ENCODE data around the gene DEDD. TPM values are rescaled to one million over a fixed set of nuclear protein-coding genes. Genes with fewer than 3 reads are reported as not detected.
"Not testable (repeated sequence)": the region's sequence is repeated elsewhere in the genome, so short reads cannot be mapped to it uniquely, and the experiment has no call there.

DEDD gene
- total and polyA plus RNA-seq, 2 experiments from 2014 or later, result 28.1 to 35.5 TPM

DNA sequence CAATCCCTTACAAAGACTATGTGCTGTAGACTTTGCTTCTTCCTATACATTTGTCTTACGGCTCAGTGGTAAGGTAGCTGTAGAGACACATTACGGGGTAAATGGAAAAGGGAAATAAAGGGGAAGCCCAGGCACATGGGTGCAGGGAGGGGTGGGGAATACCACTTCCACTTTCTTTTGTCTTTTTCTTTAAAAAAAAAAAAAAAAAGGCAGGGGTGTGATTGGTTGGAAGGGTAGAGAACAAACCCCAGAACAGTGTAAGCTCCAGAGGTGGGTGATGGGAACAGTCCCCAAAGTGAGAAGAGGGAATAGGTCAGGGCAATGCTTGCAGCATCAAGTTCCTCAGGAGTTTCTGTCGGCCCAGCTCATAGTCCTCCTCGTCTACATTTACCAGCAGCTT, 10.6 kb downstream of the DEDD start:
- Histone ChIP-seq H3K9me3 (ENCODE audit: low read depth) (no peaks in the 10 kb centered on the region), H3K4me1 (ENCODE audit: low read depth) (peaks cover 14% of the 10 kb centered on the region), H3K4me3 (no peak overlapping the region), H3K36me3 (peaks cover 30% of the 10 kb centered on the region), H3K27ac (no peak overlapping the region), H3K27me3 (no peaks in the 10 kb centered on the region)
- DNase-seq (ENCODE audit: low read depth in 1 of 2, low spot score in 1 of 2), result no peak
- TF ChIP-seq, protein P1, sequence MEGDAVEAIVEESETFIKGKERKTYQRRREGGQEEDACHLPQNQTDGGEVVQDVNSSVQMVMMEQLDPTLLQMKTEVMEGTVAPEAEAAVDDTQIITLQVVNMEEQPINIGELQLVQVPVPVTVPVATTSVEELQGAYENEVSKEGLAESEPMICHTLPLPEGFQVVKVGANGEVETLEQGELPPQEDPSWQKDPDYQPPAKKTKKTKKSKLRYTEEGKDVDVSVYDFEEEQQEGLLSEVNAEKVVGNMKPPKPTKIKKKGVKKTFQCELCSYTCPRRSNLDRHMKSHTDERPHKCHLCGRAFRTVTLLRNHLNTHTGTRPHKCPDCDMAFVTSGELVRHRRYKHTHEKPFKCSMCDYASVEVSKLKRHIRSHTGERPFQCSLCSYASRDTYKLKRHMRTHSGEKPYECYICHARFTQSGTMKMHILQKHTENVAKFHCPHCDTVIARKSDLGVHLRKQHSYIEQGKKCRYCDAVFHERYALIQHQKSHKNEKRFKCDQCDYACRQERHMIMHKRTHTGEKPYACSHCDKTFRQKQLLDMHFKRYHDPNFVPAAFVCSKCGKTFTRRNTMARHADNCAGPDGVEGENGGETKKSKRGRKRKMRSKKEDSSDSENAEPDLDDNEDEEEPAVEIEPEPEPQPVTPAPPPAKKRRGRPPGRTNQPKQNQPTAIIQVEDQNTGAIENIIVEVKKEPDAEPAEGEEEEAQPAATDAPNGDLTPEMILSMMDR (IDR thresholded peaks at IDR 0.05; ENCODE audit: low read depth, low read length), result no peak

DNA sequence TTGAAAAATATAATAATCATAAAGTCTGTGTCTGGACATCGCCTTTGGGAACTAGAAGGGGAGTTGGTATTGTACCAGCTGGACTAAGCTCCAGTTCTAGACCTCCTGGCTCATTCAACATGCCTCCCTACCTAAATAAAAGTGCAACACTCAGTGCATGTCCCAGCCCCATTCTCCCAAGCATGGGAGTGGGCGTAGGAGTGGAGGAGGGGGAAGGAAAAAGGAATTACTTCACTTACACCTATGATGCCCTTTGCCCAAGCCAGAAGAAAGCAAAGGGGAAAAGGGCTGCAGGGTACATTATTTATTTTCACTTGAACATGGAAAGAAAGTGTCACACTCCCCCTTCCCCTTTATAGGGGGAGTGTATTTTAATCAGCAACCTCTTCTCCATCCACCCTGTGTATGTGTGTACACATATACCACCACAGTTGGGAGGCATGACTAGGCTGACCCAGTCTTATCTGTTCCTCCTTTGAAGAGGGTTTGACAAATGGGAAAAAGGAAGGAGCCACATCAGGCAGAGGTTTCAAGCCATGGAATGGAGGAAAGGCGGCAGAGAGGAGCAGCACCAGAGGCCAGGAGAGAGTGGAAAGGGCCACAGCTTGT, 11.3 kb downstream of the DEDD start:
- TF ChIP-seq, protein P1 (IDR thresholded peaks at IDR 0.05; ENCODE audit: low read depth, low read length), result no peak
- Histone ChIP-seq H3K27ac (peak overlapping the region; percentile 92), H3K27me3 (no peaks in the 10 kb centered on the region), H3K4me3 (no peak overlapping the region), H3K9me3 (ENCODE audit: low read depth) (no peaks in the 10 kb centered on the region), H3K36me3 (peaks cover 30% of the 10 kb centered on the region), H3K4me1 (ENCODE audit: low read depth) (peaks cover 15% of the 10 kb centered on the region)
- DNase-seq (ENCODE audit: low read depth in 1 of 2, low spot score in 1 of 2), result no peak

DNA sequence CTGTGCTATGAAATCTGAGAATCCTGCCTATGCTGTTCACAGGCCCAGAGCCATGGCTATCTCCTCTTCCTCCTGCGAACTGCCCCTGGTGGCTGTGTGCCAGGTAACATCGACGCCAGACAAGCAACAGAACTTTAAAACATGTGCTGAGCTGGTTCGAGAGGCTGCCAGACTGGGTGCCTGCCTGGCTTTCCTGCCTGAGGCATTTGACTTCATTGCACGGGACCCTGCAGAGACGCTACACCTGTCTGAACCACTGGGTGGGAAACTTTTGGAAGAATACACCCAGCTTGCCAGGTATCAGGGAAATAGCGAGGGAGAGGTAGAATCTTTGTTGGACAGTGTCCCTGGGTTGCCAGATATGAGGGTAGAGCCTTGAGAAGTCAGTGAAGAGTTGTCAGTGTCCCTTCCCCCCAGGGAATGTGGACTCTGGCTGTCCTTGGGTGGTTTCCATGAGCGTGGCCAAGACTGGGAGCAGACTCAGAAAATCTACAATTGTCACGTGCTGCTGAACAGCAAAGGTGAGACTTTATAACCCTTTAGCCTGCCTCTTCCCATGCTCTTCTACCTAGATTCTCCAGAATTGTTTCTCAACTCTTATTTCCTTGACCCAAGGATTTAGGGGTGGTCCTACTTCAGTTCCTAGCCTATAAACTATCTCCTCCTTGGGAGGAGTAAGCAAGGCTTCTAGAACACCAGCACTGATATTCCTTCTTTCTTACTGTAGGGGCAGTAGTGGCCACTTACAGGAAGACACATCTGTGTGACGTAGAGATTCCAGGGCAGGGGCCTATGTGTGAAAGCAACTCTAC, 13.2 kb downstream of the DEDD start:
- Histone ChIP-seq H3K27ac (peak overlapping the region; percentile 92), H3K27me3 (no peaks in the 10 kb centered on the region), H3K4me1 (ENCODE audit: low read depth) (peaks cover 15% of the 10 kb centered on the region), H3K9me3 (ENCODE audit: low read depth) (no peaks in the 10 kb centered on the region), H3K4me3 (peak overlapping the region; percentile 96), H3K36me3 (peaks cover 28% of the 10 kb centered on the region)
- TF ChIP-seq, protein P1 (IDR thresholded peaks at IDR 0.05; ENCODE audit: low read depth, low read length), result peak; percentile 56
- peak; percentile 43 to 82 for DNase-seq (ENCODE audit: low read depth in 1 of 2, low spot score in 1 of 2)

DNA sequence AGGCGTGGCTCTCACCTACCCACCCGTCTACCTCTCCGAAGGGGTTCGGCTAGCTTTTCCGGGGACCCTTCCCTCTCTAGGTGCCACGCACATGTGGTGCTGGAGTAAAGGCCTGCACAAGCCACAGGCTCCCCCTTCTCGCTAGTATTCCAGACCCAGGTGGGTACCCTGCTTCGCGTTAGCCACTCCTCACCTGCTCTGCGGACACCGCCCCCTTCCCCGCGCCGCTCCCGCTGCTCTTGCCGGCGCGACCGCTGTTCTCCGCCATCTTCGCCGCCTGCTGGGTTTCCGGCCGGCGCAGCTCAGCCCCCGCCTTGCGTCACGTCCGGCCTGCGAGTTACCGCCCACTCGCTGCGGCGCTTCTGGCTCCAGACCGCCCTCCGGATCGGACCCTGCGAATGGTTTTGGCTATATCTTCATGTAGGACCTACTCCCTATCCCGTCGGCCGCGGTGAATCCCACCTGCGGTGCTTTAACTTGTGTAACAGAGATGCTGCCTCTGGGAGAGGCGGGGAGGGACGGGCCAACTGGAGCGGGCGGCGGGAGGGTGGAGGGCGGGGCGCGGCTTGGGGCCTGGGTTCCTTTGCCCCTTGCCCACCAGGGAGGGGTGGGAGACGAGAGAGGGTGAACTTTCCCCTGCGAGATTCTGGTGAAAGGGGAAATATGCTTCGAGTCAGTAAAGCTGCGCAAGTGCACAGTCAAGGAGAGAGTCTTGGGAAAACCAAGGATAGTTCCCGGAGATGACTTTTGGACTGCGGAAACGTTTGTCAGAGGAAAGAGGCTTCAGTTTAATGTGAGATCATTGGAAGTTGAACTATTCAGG, 14.5 kb downstream of the DEDD start, which contains the start of the genes NIT1 and PFDN2:
TSS of gene NIT1 (plus strand) at position 347 of the 823 bp plus-strand sequence. CDS start at position 419, 72 bp downstream.
TSS of gene PFDN2 (minus strand) at position 279 of the 823 bp plus-strand sequence. CDS start at position 268, 11 bp downstream.
- Histone ChIP-seq H3K9me3 (ENCODE audit: low read depth) (no peaks in the 10 kb centered on the region), H3K27ac (peak within 1 kb of the TSS; percentile 92), H3K36me3 (peaks cover 23% of the 10 kb centered on the region)

DNA sequence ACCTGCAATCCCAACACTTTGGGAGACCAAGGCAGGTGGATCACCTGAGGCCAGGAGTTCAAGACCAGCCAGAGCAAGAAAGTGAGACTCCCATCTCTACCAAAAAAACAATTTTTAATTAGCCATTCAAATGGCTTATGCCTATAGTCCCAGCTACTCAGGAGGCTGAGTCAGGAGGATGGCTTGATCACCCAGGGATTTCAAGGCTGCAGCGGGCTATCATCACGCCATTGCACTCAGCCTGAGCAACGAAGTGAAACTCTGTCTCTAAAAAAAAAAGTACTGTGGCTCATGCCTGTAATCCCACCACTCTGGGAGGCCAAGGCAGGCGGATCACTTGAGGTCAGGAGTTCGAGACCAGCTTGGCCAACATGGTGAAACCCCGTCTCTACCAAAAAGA, 16.5 kb downstream of the DEDD start:
- H3K27ac ChIP-seq; H3K36me3 ChIP-seq; H3K27me3 ChIP-seq; H3K4me3 ChIP-seq; H3K9me3 ChIP-seq (ENCODE audit: low read depth); DNase-seq (ENCODE audit: low read depth in 1 of 2, low spot score in 1 of 2): not testable (repeated sequence)
- H3K4me1 ChIP-seq (ENCODE audit: low read depth), result peaks cover 26% of the 10 kb centered on the region

More for the DNA sequence above, 14.5 kb downstream of the DEDD start, which contains the start of the genes NIT1 and PFDN2:
- peak within 1 kb of the TSS; percentile 96 for H3K4me3 ChIP-seq
- peaks cover 15% of the 10 kb centered on the region for H3K4me1 ChIP-seq (ENCODE audit: low read depth)
- TF ChIP-seq, protein P1 (IDR thresholded peaks at IDR 0.05; ENCODE audit: low read depth, low read length), result no peak
- no peaks in the 10 kb centered on the region for H3K27me3 ChIP-seq
- peak; percentile 91 to 93 for DNase-seq (ENCODE audit: low read depth in 1 of 2, low spot score in 1 of 2)

Data from cardiac muscle cell (in vitro differentiated cells and primary cell).